GM23248 (cell line): ENCODE data around the gene SF3B5.

ENCODE experiments used
- EZH2 ChIP-seq: fragments of 200-600 bp; sonication (generic); IDR thresholded peaks from 2 replicates; pipeline ENCODE4 v1.6.1; 2018; ENCODE audit warnings: antibody characterized with exemption, mild to moderate bottlenecking; ENCODE audit not compliant: insufficient read depth, poor library complexity, severe bottlenecking
- EZH2phosphoT487 ChIP-seq: fragments of 200-600 bp; sonication (generic); IDR thresholded peaks from 2 replicates; pipeline ENCODE4 v1.6.1; 2018; ENCODE audit warnings: antibody characterized with exemption, moderate library complexity, mild to moderate bottlenecking, low read depth; ENCODE audit not compliant: insufficient read depth

DNA sequence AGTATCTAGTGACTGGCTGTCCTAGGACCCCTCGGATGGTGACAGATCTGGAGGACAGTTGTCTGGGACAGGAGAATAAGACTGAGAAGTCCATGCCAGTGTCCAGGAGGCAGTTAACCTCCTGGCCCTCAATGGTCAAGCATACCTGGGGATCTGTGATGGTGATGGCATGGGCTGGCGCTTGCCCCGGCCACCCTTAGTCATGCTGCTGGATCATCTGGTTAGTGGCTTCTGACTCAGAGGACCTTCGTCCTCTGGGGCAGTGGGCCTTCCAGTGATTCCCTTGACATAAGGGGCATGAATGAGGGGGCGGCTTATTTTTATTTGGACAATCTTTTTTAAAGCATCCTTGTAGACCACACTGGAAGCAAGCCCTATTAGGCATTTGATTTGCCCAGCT lies 24.0 kb upstream of the SF3B5 start:
- TF ChIP-seq EZH2phosphoT487 (no peak), EZH2 (no peak)
